KOPT-K1 (cell line): Measurements from ENCODE around the gene MCTP2.

Experiments used
- H3K27ac ChIP-seq: fragments of 200-600 bp; sonication (generic); 2 replicates; pipeline ENCODE4 v1.5.1; 2016; ENCODE audit warnings: antibody characterized with exemption, mild to moderate bottlenecking, low read depth, low read length; ENCODE audit not compliant: poor library complexity, severe bottlenecking
- H3K36me3 ChIP-seq: fragments of 200-600 bp; sonication (generic); 2 replicates; pipeline ENCODE4 v1.5.1; 2017; ENCODE audit warnings: antibody characterized with exemption, mild to moderate bottlenecking, low read length, moderate library complexity; ENCODE audit not compliant: insufficient read depth
- H3K9me3 ChIP-seq: fragments of 200-600 bp; sonication (generic); 2 replicates; pipeline ENCODE4 v1.5.1; 2017; ENCODE audit warnings: antibody characterized with exemption, low read length, mild to moderate bottlenecking; ENCODE audit not compliant: insufficient read depth, poor library complexity, severe bottlenecking

Gene MCTP2

GRCh38 chr15:94417501-94418293, 186.3 kb downstream of the MCTP2 start:
- Histone ChIP-seq H3K27ac (no peak overlapping the region), H3K36me3 (no peaks in the 10 kb centered on the region), H3K9me3 (no peaks in the 10 kb centered on the region)

- Histone ChIP-seq H3K27ac (no peak overlapping the region), H3K36me3 (no peaks in the 10 kb centered on the region), H3K9me3 (no peaks in the 10 kb centered on the region)
Measured at GRCh38 chr15:94421706-94422105, 190.3 kb downstream of the MCTP2 start.

DNA sequence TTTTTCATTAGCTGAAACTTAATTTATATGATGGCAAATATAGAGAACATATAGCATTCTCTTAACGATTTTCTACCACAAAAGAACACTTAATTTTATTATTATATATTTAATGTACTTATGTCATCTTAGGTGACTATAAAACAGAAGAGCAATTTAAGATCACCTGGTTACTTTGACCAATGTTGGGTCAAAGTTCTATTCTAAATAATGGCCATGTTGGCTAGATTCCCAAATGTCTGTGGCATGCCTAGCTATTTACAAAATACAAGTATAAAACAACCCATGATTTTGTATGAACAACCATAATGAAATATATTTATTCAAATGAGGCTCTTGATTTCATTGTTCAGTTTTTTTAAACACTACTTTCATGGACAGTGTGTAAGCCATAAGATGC, 200.9 kb downstream of the MCTP2 start:
- Histone ChIP-seq H3K36me3 (no peaks in the 10 kb centered on the region), H3K9me3 (no peaks in the 10 kb centered on the region), H3K27ac (no peak overlapping the region)

DNA sequence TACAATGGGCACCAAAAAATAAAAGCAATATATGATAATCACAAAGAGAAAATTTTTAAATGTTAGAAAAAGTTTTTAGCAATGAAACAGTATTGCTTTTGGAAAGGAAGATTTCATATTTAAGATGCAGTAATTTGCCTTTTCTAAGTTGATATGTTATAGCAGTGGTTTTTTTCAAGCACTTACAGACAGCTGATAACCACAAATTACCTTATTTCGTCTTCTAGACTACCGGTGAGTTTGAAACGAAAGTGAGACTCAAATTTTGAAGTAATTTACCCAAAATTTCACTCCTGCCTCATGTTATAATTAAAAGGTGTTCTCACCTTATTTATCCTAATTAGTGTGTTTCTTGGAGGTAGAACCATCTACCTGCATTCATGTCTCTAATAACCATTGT, 207.8 kb downstream of the MCTP2 start:
- H3K36me3 ChIP-seq = no peaks in the 10 kb centered on the region
- H3K27ac ChIP-seq = no peak overlapping the region
- no peaks in the 10 kb centered on the region for H3K9me3 ChIP-seq

GRCh38 chr15:94441760-94442159, 210.4 kb downstream of the MCTP2 start:
- Histone ChIP-seq H3K36me3 (no peaks in the 10 kb centered on the region), H3K27ac (no peak overlapping the region), H3K9me3 (no peaks in the 10 kb centered on the region)

- no peak overlapping the region for H3K27ac ChIP-seq
- H3K9me3 ChIP-seq = no peaks in the 10 kb centered on the region
- H3K36me3 ChIP-seq = no peaks in the 10 kb centered on the region
Measured at GRCh38 chr15:94442480-94442879, 211.1 kb downstream of the MCTP2 start.

- no peaks in the 10 kb centered on the region for H3K9me3 ChIP-seq
- H3K36me3 ChIP-seq = no peaks in the 10 kb centered on the region
- H3K27ac ChIP-seq = no peak overlapping the region
Measured at GRCh38 chr15:94443186-94443585, 211.8 kb downstream of the MCTP2 start.

DNA sequence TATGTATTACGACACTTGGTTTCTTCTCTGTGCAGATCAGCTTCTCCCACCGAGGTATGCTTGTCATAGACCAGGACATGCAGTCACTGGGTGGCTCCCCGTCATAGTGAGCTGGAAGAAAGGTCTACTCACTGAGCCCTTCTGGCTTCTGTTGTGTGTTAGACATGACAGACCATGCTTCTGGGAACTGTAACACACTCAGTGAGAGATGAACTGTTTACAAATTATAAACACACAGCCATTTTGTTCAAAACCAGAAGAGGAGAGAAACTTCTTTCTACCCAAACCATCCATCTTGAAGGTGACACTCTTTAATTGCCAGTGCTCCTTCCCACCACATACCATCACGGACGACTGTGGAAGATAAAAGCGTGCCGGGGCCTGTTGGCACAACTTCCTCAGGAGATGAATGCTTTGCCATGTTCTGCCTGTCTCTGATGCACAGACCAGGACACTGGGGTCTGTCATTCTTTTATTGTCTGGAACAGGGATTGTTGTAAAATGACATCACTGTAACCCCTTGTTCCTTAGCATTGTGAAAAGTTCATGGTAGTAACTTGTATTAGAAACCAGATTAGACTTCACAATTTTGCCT, 214.3 kb downstream of the MCTP2 start:
- H3K27ac ChIP-seq = no peak overlapping the region
- H3K36me3 ChIP-seq = no peaks in the 10 kb centered on the region

DNA sequence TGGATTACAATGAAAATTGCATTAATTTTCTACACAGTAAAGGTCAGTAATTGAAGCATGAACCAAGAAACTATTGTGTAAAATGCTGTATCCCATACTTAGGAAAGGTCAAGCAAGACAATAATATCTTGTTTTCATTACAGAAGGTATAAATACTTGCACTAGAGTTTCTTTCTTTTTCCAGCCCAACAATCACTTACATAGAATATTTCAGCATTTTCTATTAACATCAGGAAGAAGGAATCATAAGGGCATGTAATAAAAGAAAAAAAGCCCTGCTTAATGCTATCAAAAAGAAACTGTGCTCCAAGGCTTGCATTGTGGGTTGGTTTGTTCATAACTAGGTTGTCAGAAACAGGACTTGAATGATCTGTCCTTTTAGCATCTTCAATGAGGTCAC, 215.1 kb downstream of the MCTP2 start:
- H3K9me3 ChIP-seq = no peaks in the 10 kb centered on the region
- no peaks in the 10 kb centered on the region for H3K36me3 ChIP-seq
- H3K27ac ChIP-seq = no peak overlapping the region

More for the DNA sequence above, 214.3 kb downstream of the MCTP2 start:
- no peaks in the 10 kb centered on the region for H3K9me3 ChIP-seq

- Histone ChIP-seq H3K9me3 (no peaks in the 10 kb centered on the region), H3K36me3 (no peaks in the 10 kb centered on the region), H3K27ac (no peak overlapping the region)
Measured at GRCh38 chr15:94451466-94451865, 220.1 kb downstream of the MCTP2 start.

DNA sequence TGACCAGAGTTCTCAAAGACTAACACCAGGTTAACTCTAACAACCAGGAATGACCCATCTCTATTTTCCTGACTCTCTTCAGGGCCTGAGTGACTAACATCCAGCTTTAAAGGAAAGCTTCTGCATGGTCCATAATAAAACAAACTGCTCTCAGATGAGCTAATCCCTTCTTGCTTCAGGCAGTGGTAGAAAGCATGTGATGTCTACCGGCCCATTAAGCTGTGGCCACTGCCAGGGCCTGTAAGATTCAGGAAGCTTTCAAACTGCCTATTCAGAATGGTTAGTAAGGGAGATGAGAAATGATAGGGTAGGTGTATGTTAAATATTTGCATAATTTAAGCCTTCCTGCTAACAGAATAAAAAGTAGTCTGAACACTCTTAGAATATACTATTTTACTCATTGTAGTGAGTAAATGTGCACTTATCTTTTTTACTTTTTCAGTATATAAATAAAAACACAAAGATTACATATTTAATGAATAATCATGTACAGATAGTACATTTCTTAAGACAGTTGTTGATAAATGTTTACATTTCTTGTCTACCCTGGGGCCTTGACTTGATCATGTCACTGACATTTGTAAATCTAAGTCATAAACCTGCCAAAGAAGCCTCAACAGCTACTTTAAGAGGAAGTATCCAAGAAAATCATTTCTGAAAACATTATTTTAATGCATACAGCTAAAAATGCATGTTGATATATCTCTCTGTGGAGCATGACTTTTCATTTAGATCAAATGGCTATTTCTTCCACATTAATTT, 222.0 kb downstream of the MCTP2 start:
- Histone ChIP-seq H3K9me3 (no peaks in the 10 kb centered on the region), H3K27ac (no peak overlapping the region), H3K36me3 (no peaks in the 10 kb centered on the region)

DNA sequence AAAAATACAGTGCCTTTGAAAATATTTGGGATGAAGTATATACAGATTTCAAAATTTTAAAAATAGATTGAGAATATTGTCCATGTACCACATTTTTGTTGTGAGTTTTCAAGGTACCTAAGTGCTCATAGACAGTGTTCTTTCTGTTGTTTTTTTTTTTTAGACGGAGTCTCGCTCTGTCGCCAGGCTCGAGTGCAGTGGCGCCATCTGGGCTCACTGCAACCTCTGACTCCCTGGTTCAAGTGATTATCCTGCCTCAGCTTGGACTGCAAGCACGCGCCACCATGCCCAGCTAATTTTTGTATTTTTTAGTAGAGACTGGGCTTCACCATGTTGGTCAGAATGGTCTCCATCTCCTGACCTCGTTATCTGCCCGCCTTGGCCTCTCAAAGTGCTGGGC, 223.9 kb downstream of the MCTP2 start:
- no peaks in the 10 kb centered on the region for H3K36me3 ChIP-seq
- H3K9me3 ChIP-seq = no peaks in the 10 kb centered on the region
- no peak overlapping the region for H3K27ac ChIP-seq

GRCh38 chr15:94456226-94456625, 224.9 kb downstream of the MCTP2 start:
- Histone ChIP-seq H3K36me3 (no peaks in the 10 kb centered on the region), H3K27ac (no peak overlapping the region), H3K9me3 (no peaks in the 10 kb centered on the region)

DNA sequence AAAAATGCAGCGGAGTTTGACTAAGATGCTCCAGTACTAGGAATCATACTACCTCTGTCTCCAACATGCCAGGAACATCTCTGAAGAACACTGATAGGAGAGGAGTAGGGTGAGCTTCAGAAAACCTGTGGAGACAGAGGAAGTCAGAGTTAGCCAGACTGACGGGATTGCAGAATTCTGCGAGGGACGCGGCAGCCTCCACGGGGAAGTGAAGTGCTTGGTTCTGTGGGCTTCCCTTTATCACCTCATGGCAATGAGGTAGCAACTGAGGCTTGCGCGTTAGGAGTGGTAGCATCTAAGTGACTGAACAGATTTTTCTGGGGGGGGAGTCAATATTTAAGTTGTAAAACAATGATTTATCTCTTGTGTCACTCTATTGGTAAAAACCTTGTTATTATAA, 226.3 kb downstream of the MCTP2 start:
- Histone ChIP-seq H3K9me3 (no peaks in the 10 kb centered on the region), H3K27ac (no peak overlapping the region), H3K36me3 (no peaks in the 10 kb centered on the region)

DNA sequence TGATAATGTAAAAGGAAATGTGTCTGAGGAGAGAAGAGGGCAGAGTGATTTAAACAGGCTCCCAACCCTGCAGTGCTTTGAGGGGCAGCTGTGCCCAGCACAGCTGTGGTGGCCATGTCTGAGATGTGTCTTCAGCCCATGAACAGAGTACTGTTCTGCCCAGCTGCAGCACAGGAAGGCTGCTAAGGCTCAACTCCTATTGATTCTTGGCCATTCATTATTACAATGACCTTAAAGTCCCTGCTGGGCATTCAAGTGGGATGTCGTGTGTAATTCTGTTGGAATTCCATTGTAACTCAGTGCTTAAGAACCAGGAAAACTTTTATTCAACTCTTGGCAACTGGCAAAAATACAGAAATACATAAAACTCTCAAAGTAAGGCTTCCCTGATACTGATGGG, 229.3 kb downstream of the MCTP2 start:
- Histone ChIP-seq H3K36me3 (no peaks in the 10 kb centered on the region), H3K9me3 (no peaks in the 10 kb centered on the region), H3K27ac (no peak overlapping the region)
